Left renal pelvis (tissue), 4 donors: Measurements from ENCODE around the gene CRY2. TPM values are rescaled to one million over a fixed set of nuclear protein-coding genes. Genes with fewer than 3 reads are reported as not detected.

Experiments
- DNase-seq, 4 donors: peaks; one replicate each; pipeline ENCODE4 v3.0.0-alpha.2; 2013; ENCODE audit warnings: low read depth in 4 of 4, low spot score in 3 of 4
- polyA plus RNA-seq, 4 donors: library from polyadenylated mRNA; unstranded; fragments of 120-200 nt; gene quantifications; one replicate each; pipeline ENCODE4 v1.2.1, GENCODE V29; 2013; ENCODE audit not compliant: insufficient read length in 4 of 4

CRY2 gene
- polyA plus RNA-seq, 4 donors = 25.0 to 31.6 (median 30.6) TPM

DNA sequence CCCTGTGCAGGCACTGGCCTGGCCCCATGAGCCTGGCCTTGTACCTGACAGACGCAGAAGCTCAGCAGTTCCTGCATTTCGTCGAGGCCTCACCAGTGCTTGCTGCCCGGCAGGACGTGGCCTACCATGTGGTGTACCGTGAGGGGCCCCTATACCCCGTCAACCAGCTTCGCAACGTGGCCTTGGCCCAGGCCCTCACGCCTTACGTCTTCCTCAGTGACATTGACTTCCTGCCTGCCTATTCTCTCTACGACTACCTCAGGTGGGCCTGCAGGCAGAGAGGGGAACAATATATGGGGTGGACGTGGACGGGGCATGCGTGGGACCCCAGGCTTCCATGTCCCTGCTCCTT, 80.0 kb downstream of the CRY2 start:
- DNase-seq = no peak

DNA sequence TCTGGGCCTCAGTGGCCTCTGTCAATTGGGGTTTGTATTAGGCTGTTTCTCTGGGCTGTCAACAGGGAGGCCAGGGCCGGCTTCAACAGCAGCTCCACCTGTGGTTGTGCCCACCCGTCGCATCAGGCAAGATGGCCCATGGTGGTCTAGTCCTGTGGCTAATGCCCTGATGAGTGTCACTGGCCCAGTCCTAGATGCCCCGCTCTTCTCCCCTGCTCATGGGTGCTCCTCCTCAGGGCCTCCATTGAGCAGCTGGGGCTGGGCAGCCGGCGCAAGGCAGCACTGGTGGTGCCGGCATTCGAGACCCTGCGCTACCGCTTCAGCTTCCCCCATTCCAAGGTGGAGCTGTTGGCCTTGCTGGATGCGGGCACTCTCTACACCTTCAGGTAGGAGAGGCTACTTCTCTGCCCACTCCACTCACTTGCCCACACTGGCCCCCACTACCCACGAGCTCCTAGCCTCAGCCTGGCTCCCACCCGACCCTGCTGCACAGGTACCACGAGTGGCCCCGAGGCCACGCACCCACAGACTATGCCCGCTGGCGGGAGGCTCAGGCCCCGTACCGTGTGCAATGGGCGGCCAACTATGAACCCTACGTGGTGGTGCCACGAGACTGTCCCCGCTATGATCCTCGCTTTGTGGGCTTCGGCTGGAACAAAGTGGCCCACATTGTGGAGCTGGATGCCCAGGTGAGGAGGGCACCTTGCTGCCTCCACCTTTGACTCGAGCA, 80.6 kb downstream of the CRY2 start:
- DNase-seq = no peak

DNA sequence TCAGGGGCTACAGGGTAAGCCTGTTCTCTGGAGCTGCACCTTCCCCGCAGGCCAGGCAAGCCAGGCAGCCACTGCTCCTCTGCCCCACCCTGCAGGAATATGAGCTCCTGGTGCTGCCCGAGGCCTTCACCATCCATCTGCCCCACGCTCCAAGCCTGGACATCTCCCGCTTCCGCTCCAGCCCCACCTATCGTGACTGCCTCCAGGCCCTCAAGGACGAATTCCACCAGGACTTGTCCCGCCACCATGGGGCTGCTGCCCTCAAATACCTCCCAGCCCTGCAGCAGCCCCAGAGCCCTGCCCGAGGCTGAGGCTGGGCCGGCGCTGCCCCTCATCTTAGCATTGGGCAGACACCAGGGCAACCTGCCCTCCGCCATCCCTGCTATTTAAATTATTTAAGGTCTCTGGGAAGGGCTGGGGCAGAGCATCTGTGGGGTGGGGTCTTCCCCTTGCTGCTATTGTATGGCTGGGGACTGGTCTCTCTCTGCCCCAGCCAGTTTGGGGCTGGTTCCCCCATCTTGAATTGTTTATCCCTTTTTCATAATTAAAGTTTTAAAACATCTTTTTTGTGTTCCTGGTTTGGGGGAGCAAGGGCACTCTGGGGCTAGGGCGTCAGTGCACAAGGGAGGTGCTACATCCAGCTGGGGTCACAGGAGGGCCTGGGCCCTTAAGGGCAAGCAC, 81.4 kb downstream of the CRY2 start:
- no peak for DNase-seq

DNA sequence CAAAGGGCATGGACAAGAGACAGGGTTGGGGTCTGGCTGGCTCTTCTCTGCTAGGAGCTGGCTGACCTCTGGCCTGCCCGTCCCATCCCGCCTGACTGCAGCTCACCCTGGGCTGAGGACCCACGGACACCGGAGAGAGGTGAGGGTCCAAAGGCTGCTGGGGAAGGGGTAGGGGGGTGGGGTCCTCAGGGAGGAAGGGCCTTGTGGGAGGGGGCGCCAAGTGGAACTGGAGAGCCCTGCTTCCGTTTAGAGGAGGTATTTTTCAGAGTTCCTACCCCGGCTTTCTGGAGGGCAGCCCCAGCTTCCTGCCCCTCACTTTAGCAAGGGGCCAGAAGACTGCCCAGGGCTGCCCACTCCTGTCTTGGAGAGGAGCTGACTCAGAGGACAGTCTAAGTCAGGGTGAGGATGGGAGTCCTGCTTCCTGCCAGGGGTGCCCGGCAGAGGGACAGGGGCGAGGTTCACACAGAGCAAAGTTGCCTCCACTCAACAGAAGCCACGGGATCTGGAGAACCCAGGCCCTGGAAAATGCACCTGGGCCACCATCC, 82.3 kb downstream of the CRY2 start:
- DNase-seq = no peak

DNA sequence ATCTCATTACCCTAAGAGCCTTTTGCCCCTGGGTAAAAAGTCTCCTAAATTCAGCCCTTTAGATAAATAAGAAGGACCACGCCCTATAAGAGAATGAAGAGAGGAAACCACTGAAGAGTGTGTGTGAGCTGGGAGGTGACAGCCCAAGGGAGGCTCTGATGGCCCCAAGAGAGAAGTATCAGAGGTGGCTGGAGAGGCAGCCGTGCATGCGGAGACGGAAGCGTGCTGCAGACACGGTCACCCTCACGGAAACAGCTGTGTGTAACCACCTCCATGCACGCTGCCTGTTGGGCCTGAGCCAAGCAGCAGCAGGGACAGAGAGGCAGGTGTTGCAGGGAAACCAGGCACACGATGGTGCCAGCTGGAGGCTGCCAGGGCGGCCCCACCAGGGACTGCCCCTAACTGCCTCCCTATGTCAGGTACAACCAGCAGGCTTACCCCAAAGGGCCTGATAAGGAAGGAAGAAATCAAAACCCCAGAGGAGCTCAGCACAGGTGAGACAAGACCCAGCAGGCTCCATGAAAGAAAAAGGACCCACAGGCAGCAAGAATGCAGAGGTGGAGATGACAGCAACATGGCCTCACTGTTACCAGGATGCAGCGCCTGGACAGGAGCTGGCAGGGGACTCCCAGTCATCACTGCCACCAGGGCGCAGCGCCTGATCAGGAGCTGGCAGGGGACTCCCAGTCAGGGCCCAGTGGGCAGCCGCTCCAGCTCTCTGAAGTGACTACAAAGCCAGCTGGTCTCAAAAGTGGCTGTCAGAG, 82.9 kb downstream of the CRY2 start:
- DNase-seq = no peak

DNA sequence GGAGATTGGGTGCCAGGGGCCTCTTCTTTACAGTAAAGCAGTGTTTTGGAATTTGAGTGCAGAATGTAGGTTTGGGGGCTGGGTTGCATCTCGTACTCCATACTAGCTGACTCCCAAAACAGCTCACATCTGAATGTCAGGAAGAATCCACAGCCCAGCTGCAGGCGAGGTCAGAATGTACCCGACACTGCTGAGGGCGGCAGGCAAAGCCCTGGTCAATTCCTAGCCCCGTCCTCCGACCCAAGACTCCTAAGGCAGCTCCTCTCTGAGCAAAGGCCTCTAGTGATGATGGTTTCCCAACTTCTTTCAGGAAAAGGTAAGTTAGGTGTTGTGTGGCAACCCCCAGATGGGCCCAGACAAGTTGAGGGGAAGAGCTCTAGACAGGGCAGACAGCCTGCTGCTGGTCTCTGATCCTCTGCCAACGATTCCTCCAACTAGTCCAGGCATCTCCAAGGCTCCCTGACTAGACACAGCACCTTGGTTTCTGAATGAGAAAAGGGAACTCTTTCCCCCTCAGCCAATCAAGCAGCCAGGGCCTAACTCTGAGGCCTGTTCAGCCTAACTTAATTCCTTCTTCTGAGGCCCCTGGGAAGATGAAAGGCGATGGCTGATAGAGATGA, 83.8 kb downstream of the CRY2 start:
- no peak for DNase-seq

DNA sequence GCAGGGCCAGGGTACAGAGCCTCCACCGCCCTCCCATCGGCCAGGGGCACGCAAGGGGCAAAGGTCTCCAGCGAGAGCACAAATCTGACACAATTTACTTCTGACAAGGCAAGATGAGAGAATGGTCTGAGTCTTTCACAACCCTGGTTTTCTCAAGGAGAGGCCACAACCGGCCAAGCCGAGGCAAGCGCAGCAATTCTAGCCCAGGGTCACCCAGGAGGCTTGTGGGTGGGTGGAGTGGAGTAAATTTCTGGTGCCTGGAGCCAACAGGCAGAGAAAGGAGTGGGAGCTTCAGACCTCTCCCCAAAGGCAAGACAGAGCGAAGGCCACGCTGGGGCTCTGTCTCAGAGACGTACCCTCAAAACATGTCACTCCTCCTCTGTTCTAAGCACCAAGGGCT, 84.5 kb downstream of the CRY2 start:
- no peak for DNase-seq

DNA sequence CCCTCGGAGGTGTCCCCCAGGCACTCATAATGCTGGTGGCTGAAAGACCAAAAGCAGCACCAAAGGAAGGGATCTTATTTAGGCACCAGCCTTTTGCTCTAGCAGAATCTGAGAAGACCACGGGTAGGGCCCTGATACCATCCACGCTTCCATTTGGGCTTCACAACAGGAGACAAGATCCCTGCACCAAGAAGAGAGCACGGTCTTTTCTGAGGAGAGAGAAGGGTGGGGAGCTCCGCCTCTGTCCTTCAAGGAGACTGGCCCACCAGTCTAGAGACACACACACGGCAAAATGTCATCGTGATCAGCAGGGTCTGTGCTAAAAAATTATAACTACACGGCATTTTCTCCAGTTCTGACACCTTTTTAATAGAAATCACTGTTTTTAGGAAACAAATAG, 84.9 kb downstream of the CRY2 start:
- DNase-seq = no peak

Other genes starting within 250 kb of the CRY2 start
- 10 to 100 TPM in 2 of 4 donors, 1 to 10 TPM in 2; 7.7 to 13.5 (median 10.0) TPM for gene CHST1, start 181.9 kb upstream of the CRY2 start, polyA plus RNA-seq
- 10 to 100 TPM in 1 of 4 donors, 1 to 10 TPM in 3; 7.4 to 10.9 (median 9.4) TPM for gene SLC35C1, start 42.3 kb upstream of the CRY2 start, polyA plus RNA-seq
- gene MAPK8IP1, start 38.2 kb downstream of the CRY2 start, polyA plus RNA-seq = 10 to 100 TPM in 3 of 4 donors, 1 to 10 TPM in 1; 9.5 to 23.1 (median 11.8) TPM
- under 1 TPM in 3 of 4 donors, not detected in 1; 0.36 to 0.73 (median 0.37) TPM for gene FREY1, start 59.8 kb downstream of the CRY2 start, polyA plus RNA-seq
- 10 to 100 TPM; 10.8 to 19.0 (median 15.2) TPM for gene PEX16, start 70.4 kb downstream of the CRY2 start, polyA plus RNA-seq
- 10 to 100 TPM in 3 of 4 donors, under 1 TPM in 1; 0.96 to 26.0 (median 19.1) TPM for gene LARGE2, start 75.2 kb downstream of the CRY2 start, polyA plus RNA-seq